Measurements from ENCODE around the gene TRAPPC5.

The TRAPPC5 gene

GRCh38 chr19:7701654-7702457 is 21.2 kb downstream of the TRAPPC5 start, which contains the start of gene FCER2:
TSS of gene FCER2 (minus strand) at chr19:7702131. CDS start at chr19:7699760, 2,371 bp downstream.
- DNase-seq: no peak

DNA sequence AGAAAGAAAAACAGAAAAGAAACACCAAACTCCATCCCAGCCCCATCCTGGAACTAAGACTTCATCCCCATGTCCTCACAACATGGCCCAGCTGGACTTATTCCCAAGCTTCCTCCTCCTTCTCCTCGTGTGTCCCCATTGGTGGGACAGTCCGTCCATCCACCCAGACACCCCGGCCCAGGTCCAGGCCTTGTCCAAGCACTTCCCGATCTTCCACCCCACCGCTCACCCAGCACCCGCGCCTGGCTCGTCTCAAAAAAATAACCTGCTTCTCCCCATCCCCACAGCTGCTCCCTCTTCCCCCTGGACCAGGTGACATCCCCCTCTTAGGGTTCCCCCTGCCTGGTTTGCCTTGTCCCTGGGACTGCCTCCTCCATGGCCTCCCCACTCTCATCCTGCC is 22.7 kb downstream of the TRAPPC5 start:
- DNase-seq: no peak

GRCh38 chr19:7704280-7705060 is 23.8 kb downstream of the TRAPPC5 start:
- DNase-seq: no peak

- DNase-seq: peak; percentile 85
Observed at GRCh38 chr19:7705387-7706187, 25.0 kb downstream of the TRAPPC5 start.

- no peak for DNase-seq
Observed at GRCh38 chr19:7706188-7706954, 25.7 kb downstream of the TRAPPC5 start.

GRCh38 chr19:7706955-7707456 is 26.4 kb downstream of the TRAPPC5 start:
- no peak for DNase-seq

- no peak for DNase-seq
Observed at GRCh38 chr19:7709932-7710460, 29.4 kb downstream of the TRAPPC5 start.

DNA sequence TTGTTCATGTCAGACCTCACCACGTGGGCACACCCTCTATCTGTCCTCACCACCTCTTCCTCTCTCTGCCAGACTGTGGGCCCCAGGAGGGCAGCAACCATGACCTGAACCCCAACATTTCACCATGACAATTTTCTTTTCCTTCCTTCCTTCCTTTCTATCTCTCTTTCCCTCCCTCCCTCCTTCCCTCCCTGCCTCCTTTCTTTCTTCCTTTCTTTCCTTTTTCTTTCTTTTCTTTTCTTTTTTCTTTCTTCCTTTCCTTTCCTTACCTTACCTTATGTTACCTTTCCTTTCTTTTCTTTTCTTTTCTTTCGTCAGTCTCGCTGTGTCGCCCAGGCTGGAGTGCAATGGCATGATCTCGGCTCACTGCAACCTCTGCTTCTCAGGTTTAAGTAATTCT is 30.0 kb downstream of the TRAPPC5 start:
- peak; percentile 28 for DNase-seq

GRCh38 chr19:7715671-7716070 is 35.0 kb downstream of the TRAPPC5 start:
- no peak for DNase-seq

- no peak for DNase-seq
Observed at GRCh38 chr19:7716762-7717161, 36.1 kb downstream of the TRAPPC5 start.

DNA sequence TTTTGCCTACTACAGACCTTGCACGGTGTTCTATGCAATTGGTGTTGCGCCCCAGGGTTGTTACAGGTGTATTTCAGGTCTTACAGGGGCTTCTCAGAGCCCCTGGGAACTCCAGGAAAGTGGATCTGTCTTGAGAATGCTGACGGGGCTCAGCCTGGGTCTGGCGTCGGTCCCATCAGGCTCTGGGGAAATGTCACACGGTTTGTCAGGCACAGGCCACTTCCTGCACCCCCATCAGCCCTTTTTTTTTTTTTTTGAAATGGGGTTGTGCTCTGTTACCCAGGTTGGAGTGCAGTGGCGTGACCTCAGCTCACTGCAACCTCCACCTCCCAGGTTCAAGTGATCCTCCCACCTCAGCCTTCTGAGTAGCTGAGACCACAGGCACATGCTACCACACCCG is 38.0 kb downstream of the TRAPPC5 start:
- DNase-seq: peak; percentile 27

GRCh38 chr19:7720351-7720750 is 39.7 kb downstream of the TRAPPC5 start:
- DNase-seq: no peak

GRCh38 chr19:7722231-7722651 is 41.6 kb downstream of the TRAPPC5 start:
- no peak for DNase-seq

GRCh38 chr19:7725791-7726190 is 45.2 kb downstream of the TRAPPC5 start:
- DNase-seq: no peak

DNA sequence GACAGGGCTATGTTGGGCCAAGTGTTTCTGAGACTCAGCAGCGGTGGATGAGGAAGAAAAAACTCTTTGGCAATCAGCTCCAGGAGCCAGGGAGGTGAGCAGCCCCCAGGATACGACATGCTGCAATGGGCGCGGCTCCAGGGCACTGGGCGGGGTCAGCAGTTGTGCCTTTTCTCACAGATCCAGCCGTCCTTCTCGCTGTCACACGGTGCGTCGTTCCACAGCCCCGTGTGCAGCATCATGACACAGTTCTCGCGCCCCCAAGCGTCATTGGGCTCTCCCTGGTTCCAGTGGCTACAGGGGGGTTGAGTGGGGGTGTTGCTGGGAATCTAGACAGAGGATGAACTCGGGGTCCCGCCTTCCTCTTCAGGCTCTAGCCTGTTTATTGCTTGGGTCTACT is 48.6 kb downstream of the TRAPPC5 start:
- DNase-seq: peak; percentile 28

DNA sequence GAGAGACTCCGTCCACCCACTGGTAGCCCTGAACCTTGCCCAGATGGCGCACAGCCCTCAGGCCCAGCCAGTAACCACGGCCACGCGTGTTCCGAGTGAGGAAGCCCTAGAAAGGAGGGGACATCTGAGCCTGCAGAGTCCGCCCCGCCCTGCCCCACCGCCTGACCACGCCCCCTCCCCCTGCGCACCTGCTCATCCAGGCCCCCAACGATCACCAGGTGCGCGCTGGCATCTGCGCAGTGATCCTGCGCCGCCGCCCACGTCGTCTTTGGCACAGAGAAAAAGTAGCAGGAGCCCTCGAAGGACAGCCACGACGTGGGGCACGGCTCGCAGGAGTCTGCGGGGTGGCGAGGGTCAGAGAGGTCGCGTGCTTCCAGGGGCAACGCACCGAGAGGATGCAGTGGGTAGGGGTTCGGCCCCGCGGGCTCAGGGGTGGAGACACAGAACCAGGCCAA is 49.2 kb downstream of the TRAPPC5 start:
- no peak for DNase-seq

GRCh38 chr19:7730286-7731217 is 49.9 kb downstream of the TRAPPC5 start:
- DNase-seq: no peak

- no peak for DNase-seq
Observed at GRCh38 chr19:7731218-7731595, 50.6 kb downstream of the TRAPPC5 start.

DNA sequence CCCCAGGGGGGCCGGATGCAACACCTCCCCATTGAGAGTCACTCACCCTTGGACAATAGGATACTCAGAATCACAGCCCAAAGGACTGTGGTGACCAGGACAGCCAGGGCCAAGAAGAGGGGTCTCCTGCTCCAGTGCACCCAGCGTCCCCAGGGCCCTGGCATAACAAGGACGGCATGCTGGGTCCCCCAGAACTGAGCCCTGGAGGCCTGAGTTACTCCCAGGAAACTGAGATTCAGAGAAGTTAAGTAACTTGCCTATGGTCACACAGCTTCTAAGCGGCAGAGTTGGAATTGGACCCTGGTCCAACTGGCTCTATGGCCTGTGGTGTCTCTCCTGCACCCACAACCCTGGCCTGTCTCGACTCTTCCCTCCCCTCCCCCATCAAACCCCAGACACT is 51.0 kb downstream of the TRAPPC5 start:
- DNase-seq: no peak

DNA sequence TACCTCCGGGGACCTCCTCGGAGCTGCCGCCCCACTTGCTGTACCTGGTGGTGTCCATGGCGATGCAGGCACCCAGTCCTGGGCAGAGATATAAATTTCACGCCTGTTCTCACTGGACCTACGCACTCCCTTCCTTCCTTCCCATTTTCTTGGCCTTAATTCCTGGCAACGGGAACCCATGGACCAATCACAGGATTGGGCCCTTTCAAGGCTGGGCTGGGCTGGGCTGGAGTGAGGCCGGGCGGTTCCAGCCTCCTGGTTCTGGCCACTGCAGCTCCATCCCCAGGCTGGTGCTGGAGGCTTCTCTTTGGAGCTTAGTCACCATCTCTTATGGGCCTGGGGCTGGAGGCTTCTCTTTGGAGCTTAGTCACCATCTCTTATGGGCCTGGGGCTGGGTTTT is 51.4 kb downstream of the TRAPPC5 start, which contains the start of gene CLEC4G:
Gene CLEC4G (minus strand): TSS at position 66 of the 400 bp plus-strand sequence. CDS start 8 bp downstream, at position 58.
- no peak for DNase-seq

- no peak for DNase-seq
Observed at GRCh38 chr19:7733376-7733775, 52.7 kb downstream of the TRAPPC5 start.
